ENCODE results near the gene C9orf43. TPM values are rescaled to one million over a fixed set of nuclear protein-coding genes. Genes with fewer than 3 reads are reported as not detected.
A peak's percentile ranks its signal among the peaks of the same experiment; 100 is the strongest.

The C9orf43 gene
- polyA plus RNA-seq, 2 of the 4 experiments (the other 2 are of a cell fraction): 0.50 to 1.0 TPM

- POLR2A ChIA-PET: no interaction called here
- TF ChIP-seq PHF8 (IDR thresholded peaks at IDR 0.05; ENCODE audit: borderline replicate concordance, low read depth) (no peak), NPAS2 (CRISPR knock-in tag; IDR thresholded peaks at IDR 0.05; ENCODE audit: borderline replicate concordance) (no peak), JUN (IDR thresholded peaks at IDR 0.05) (no peak), RARB (CRISPR knock-in tag; IDR thresholded peaks at IDR 0.05) (no peak), RFX5 (IDR thresholded peaks at IDR 0.05) (no peak), SMC3 (IDR thresholded peaks at IDR 0.05) (no peak), CTCF (IDR thresholded peaks at IDR 0.05) (no peak), MAX (IDR thresholded peaks at IDR 0.05) (no peak)
These were observed 45.7 kb downstream of the C9orf43 start for GRCh38 chr9:113456235-113456634.

GRCh38 chr9:113461285-113461684 is 50.7 kb downstream of the C9orf43 start:
- CTCF ChIA-PET: interaction anchor here (0.6 to 3.2 kb wide), 5 partner anchors 10 to 195 kb away, joined by 3 to 14 read pairs (median 4); no protein-coding TSS in a partner anchor
- Histone ChIP-seq H3K4me3 (no peak overlapping the region), H3K4me2 (no peak overlapping the region), H3K27ac (no peak overlapping the region), H3K9me3 (no peaks in the 10 kb centered on the region), H3K4me1 (peaks cover 27% of the 10 kb centered on the region)
- no peak for ATAC-seq
- DNase-seq (ENCODE audit: low read depth in 1 of 2, low spot score in 1 of 2): no peak
- 94% methylated on average over 3 of the region's 3 CpGs for WGBS (ENCODE audit: missing lambda C conversion rate)
- POLR2A ChIA-PET: no interaction called here
- TF ChIP-seq EP300 (IDR thresholded peaks at IDR 0.05) (no peak), JUNB (IDR thresholded peaks at IDR 0.05) (no peak), SREBF2 (IDR thresholded peaks at IDR 0.05) (no peak), FOXS1 (CRISPR knock-in tag; IDR thresholded peaks at IDR 0.05) (no peak), CBX8 (IDR thresholded peaks at IDR 0.05) (no peak), CBX2 (IDR thresholded peaks at IDR 0.05; ENCODE audit: borderline replicate concordance, low read depth) (no peak), RCOR1 (IDR thresholded peaks at IDR 0.05; ENCODE audit: low read depth, low read length) (no peak), HOXB13 (CRISPR knock-in tag; IDR thresholded peaks at IDR 0.05; ENCODE audit: low read depth) (no peak), ZFP36 (IDR thresholded peaks at IDR 0.05; ENCODE audit: borderline replicate concordance, partially characterized antibody) (no peak), GATA3 (IDR thresholded peaks at IDR 0.05; ENCODE audit: borderline replicate concordance) (no peak), KDM5A (IDR thresholded peaks at IDR 0.05) (no peak), POLR2A (IDR thresholded peaks at IDR 0.05; ENCODE audit: low read length) (no peak), E2F6 (IDR thresholded peaks at IDR 0.05; ENCODE audit: borderline replicate concordance, low read depth) (no peak), ATOH8 (CRISPR knock-in tag; IDR thresholded peaks at IDR 0.05; ENCODE audit: low read depth) (no peak)
- no peak for FAIRE-seq

More at GRCh38 chr9:113456235-113456634, 45.7 kb downstream of the C9orf43 start:
- H3K9me3 ChIP-seq: no peaks in the 10 kb centered on the region
- 88% methylated on average over 2 of the region's 2 CpGs for WGBS (ENCODE audit: missing lambda C conversion rate)
- H3K27ac ChIP-seq: peak overlapping the region; percentile 68 to 85; a peak in 5 of 6 replicates
- no peak overlapping the region for H3K4me2 ChIP-seq
- FAIRE-seq (no peak), ATAC-seq (peak in 1 of 2 experiments; percentile 44; a peak in 3 of 6 replicates), DNase-seq (ENCODE audit: low read depth in 1 of 2, low spot score in 1 of 2) (no peak)
- H3K4me1 ChIP-seq: peaks cover 20% of the 10 kb centered on the region
- no peak overlapping the region for H3K4me3 ChIP-seq
- CTCF ChIA-PET: interaction anchor here (5.5 to 6.8 kb wide), 3 partner anchors 10 to 200 kb away, joined by 43 to 72 read pairs (median 59); no protein-coding TSS in a partner anchor

- POLR2A ChIA-PET: no interaction called here
- Histone ChIP-seq H3K9me3 (no peaks in the 10 kb centered on the region), H3K27ac (no peak overlapping the region), H3K4me2 (no peak overlapping the region), H3K4me1 (peaks cover 24% of the 10 kb centered on the region), H3K4me3 (no peak overlapping the region)
- no peak for ATAC-seq
- no peak for DNase-seq (ENCODE audit: low read depth in 1 of 2, low spot score in 1 of 2)
- CTCF ChIA-PET: interaction anchor here (0.6 to 3.2 kb wide), 10 partner anchors 11 to 196 kb away, joined by 3 to 14 read pairs (median 4); no protein-coding TSS in a partner anchor
- TF ChIP-seq HOXB13 (CRISPR knock-in tag; IDR thresholded peaks at IDR 0.05; ENCODE audit: low read depth) (no peak), ELK1 (IDR thresholded peaks at IDR 0.05; ENCODE audit: low read depth, low read length) (no peak), FOSB (CRISPR knock-in tag; IDR thresholded peaks at IDR 0.05) (no peak), EHF (CRISPR knock-in tag; IDR thresholded peaks at IDR 0.05) (no peak), SMC3 (IDR thresholded peaks at IDR 0.05) (no peak), HOXA7 (CRISPR knock-in tag; IDR thresholded peaks at IDR 0.05) (no peak), BHLHE40 (IDR thresholded peaks at IDR 0.05; ENCODE audit: low read depth, low read length) (no peak), JUN (IDR thresholded peaks at IDR 0.05) (no peak)
- WGBS (ENCODE audit: missing lambda C conversion rate): 98% methylated on average over 3 of the region's 4 CpGs
- no peak for FAIRE-seq
These were observed 51.4 kb downstream of the C9orf43 start for GRCh38 chr9:113461943-113462342.

All from A549 (cell line).